HG03442 (cell line): ENCODE results near the gene SFMBT1.
A peak's percentile ranks its signal among the peaks of the same experiment; 100 is the strongest.

ENCODE experiments used
- ATAC-seq: cut with Tn5 transposase; IDR thresholded peaks from one replicate; pipeline ENCODE4 v1.9.1; 2021; ENCODE audit warnings: mild to moderate bottlenecking, moderate library complexity; ENCODE audit not compliant: unreplicated experiment

The SFMBT1 gene

GRCh38 chr3:53045518-53046170 is at the start of gene SFMBT1:
Gene SFMBT1 (minus strand): TSS chr3:53046073. CDS start chr3:52969128, 76,945 bp downstream.
- peak; percentile 39 for ATAC-seq

- no peak for ATAC-seq
Observed at GRCh38 chr3:53092942-53093341, 47.1 kb upstream of the SFMBT1 start.

- no peak for ATAC-seq
Observed at GRCh38 chr3:53092216-53092615, 46.3 kb upstream of the SFMBT1 start.

- no peak for ATAC-seq
Observed at GRCh38 chr3:53091011-53091410, 45.1 kb upstream of the SFMBT1 start.

GRCh38 chr3:53089511-53089910 is 43.6 kb upstream of the SFMBT1 start:
- ATAC-seq = no peak

- no peak for ATAC-seq
Observed at GRCh38 chr3:53085476-53085875, 39.6 kb upstream of the SFMBT1 start.

- ATAC-seq = no peak
Observed at GRCh38 chr3:53084310-53085001, 38.6 kb upstream of the SFMBT1 start.

GRCh38 chr3:53083949-53084309 is 38.1 kb upstream of the SFMBT1 start:
- no peak for ATAC-seq

GRCh38 chr3:53083521-53083920 is 37.6 kb upstream of the SFMBT1 start:
- no peak for ATAC-seq

GRCh38 chr3:53082736-53083135 is 36.9 kb upstream of the SFMBT1 start:
- no peak for ATAC-seq

GRCh38 chr3:53081318-53081717 is 35.4 kb upstream of the SFMBT1 start:
- no peak for ATAC-seq

GRCh38 chr3:53080612-53081205 is 34.8 kb upstream of the SFMBT1 start:
- ATAC-seq = no peak

- ATAC-seq = no peak
Observed at GRCh38 chr3:53079791-53080555, 34.1 kb upstream of the SFMBT1 start.

- no peak for ATAC-seq
Observed at GRCh38 chr3:53079147-53079546, 33.3 kb upstream of the SFMBT1 start.

- ATAC-seq = no peak
Observed at GRCh38 chr3:53078656-53079055, 32.8 kb upstream of the SFMBT1 start.

GRCh38 chr3:53077476-53078220 is 31.8 kb upstream of the SFMBT1 start:
- ATAC-seq = no peak

GRCh38 chr3:53075743-53076140 is 29.9 kb upstream of the SFMBT1 start:
- ATAC-seq = no peak

- ATAC-seq = no peak
Observed at GRCh38 chr3:53074761-53075742, 29.2 kb upstream of the SFMBT1 start.

GRCh38 chr3:53074366-53074696 is 28.5 kb upstream of the SFMBT1 start:
- no peak for ATAC-seq
